CD14-positive monocyte (primary cell): ENCODE data around the gene ACOT7. TPM values are rescaled to one million over a fixed set of nuclear protein-coding genes. Genes with fewer than 3 reads are reported as not detected.
A peak's percentile ranks its signal among the peaks of the same experiment; 100 is the strongest.

ENCODE experiments used
- DNase-seq, 3 donors: peaks; one replicate each; pipeline ENCODE4 v3.0.0-alpha.2; 2011 to 2022
- H2AFZ ChIP-seq: 2 replicates; pipeline ENCODE4 v1.6.0; 2012; ENCODE audit warnings: mild to moderate bottlenecking, low read depth, low read length, inconsistent platforms; ENCODE audit not compliant: insufficient read depth, poor library complexity, severe bottlenecking
- H3K27ac ChIP-seq, 2 donors: 1 replicate in 1 of 2; 2 replicates in 1 of 2; pipeline ENCODE4 v1.5.1; 2012 to 2013; ENCODE audit warnings: low read length in 2 of 2, control low read depth in 1 of 2, inconsistent platforms in 1 of 2, low read depth in 1 of 2, mild to moderate bottlenecking in 1 of 2
- H3K27me3 ChIP-seq, 2 donors: one replicate each; pipeline versions ENCODE4 v1.6.0 to v1.6.1; 2011 to 2013; ENCODE audit warnings: low read length in 2 of 2; ENCODE audit not compliant: control insufficient read depth in 2 of 2, insufficient read depth in 2 of 2
- H3K36me3 ChIP-seq, 2 donors: replicated peaks in 1 of 2; 1 replicate in 1 of 2; 2 replicates in 1 of 2; pipeline versions ENCODE4 v1.5.1 to v1.6.1; 2012 to 2013; ENCODE audit warnings: low read length in 2 of 2, control low read depth in 1 of 2, inconsistent platforms in 1 of 2, mild to moderate bottlenecking in 1 of 2; ENCODE audit not compliant: insufficient read depth in 2 of 2, control insufficient read depth in 1 of 2
- H3K4me1 ChIP-seq, 2 donors: 1 replicate in 1 of 2; 2 replicates in 1 of 2; pipeline versions ENCODE4 v1.5.1 to v1.6.1; 2012 to 2013; ENCODE audit warnings: low read length in 2 of 2, control low read depth in 1 of 2, inconsistent platforms in 1 of 2, mild to moderate bottlenecking in 1 of 2, moderate library complexity in 1 of 2; ENCODE audit not compliant: insufficient read depth in 2 of 2, control insufficient read depth in 1 of 2
- H3K4me2 ChIP-seq: replicated peaks from 2 replicates; pipeline ENCODE3; 2012; ENCODE audit warnings: low read length, moderate library complexity, mild to moderate bottlenecking; ENCODE audit not compliant: poor library complexity, severe bottlenecking; ENCODE audit errors: extremely low read depth
- H3K4me3 ChIP-seq, 3 experiments: fragments of 200-600 bp in 1 of 3; sonication (generic) in 1 of 3; replicated peaks in 1 of 3; 1 replicate in 2 of 3; 2 replicates in 1 of 3; pipeline ENCODE4 v1.5.1; 2011 to 2013; ENCODE audit warnings: low read length in 3 of 3, mild to moderate bottlenecking in 3 of 3, control low read depth in 2 of 3, low read depth in 2 of 3, inconsistent platforms in 1 of 3, moderate library complexity in 1 of 3
- H3K79me2 ChIP-seq: 2 replicates; pipeline ENCODE4 v1.6.0; 2012; ENCODE audit warnings: mild to moderate bottlenecking, control low read depth, inconsistent platforms, low read length, moderate library complexity; ENCODE audit not compliant: insufficient read depth
- H3K9ac ChIP-seq: 2 replicates; pipeline ENCODE4 v1.6.0; 2017; ENCODE audit warnings: low read length, mild to moderate bottlenecking; ENCODE audit not compliant: insufficient read depth, poor library complexity, severe bottlenecking
- H3K9me3 ChIP-seq, 2 donors: replicated peaks in 1 of 2; 1 replicate in 1 of 2; 2 replicates in 1 of 2; pipeline versions ENCODE4 v1.5.1 to v1.6.1; 2012 to 2013; ENCODE audit warnings: low read length in 2 of 2, control low read depth in 1 of 2; ENCODE audit not compliant: control insufficient read depth in 1 of 2, insufficient read depth in 1 of 2
- H4K20me1 ChIP-seq: 2 replicates; pipeline ENCODE4 v1.6.0; 2012; ENCODE audit warnings: mild to moderate bottlenecking, low read length, control low read depth, moderate library complexity; ENCODE audit not compliant: insufficient read depth
- H3K27ac Mint-ChIP-seq, 7 donors: one replicate each; pipeline ENCODE4 v1.8.0; 2020; ENCODE audit warnings: mild to moderate bottlenecking in 7 of 7, mixed read lengths in 7 of 7, moderate library complexity in 6 of 7, inconsistent platforms in 2 of 7
- H3K27me3 Mint-ChIP-seq, 3 donors: one replicate each; pipeline ENCODE4 v1.8.0; 2021 to 2022; ENCODE audit warnings: low read depth in 3 of 3, mild to moderate bottlenecking in 3 of 3, mixed read lengths in 3 of 3, moderate library complexity in 3 of 3, inconsistent platforms in 1 of 3
- H3K36me3 Mint-ChIP-seq, 2 donors: one replicate each; pipeline ENCODE4 v1.8.0; 2020; ENCODE audit warnings: mixed read lengths in 2 of 2, inconsistent platforms in 1 of 2, mild to moderate bottlenecking in 1 of 2
- H3K4me1 Mint-ChIP-seq: one replicate; pipeline ENCODE4 v1.8.0; 2020; ENCODE audit warnings: mild to moderate bottlenecking, mixed read lengths
- H3K4me3 Mint-ChIP-seq, 2 donors: one replicate each; pipeline ENCODE4 v1.8.0; 2020; ENCODE audit warnings: mild to moderate bottlenecking in 2 of 2, mixed read lengths in 2 of 2, moderate library complexity in 1 of 2
- H3K9me3 Mint-ChIP-seq, 7 donors: one replicate each; pipeline ENCODE4 v1.8.0; 2020 to 2022; ENCODE audit warnings: mixed read lengths in 7 of 7, mild to moderate bottlenecking in 6 of 7, moderate library complexity in 6 of 7, inconsistent platforms in 2 of 7
- WGBS: methylation state at CpG from one replicate; pipeline ENCODE4 v1.1.5; 2013; ENCODE audit warnings: missing lambda C conversion rate; ENCODE audit not compliant: insufficient coverage; 5-methylcytosine and 5-hydroxymethylcytosine counted together
- intact Hi-C, 2 donors: fragments of 100-400 bp; cut with micrococcal nuclease; formaldehyde crosslinking; loops; one replicate each; pipeline versions ENCODE4 v1.15.0 to v1.15.1; 2023
- polyA plus RNA-seq, 3 donors: library from polyadenylated mRNA; depleted of rRNA in 1 of 3; unstranded in 2 of 3; stranded (reverse) in 1 of 3; fragments of 300-500 nt in 2 of 3; fragments of >200 nt in 1 of 3; fragmentation: Illumina TruSeq in 2 of 3; gene quantifications; 1 replicate in 2 of 3; 2 replicates in 1 of 3; pipeline ENCODE4 v1.2.3, GENCODE V29; 2012 to 2021
- TF ChIP-seq, protein P1 (sequence below): fragments of 200-600 bp; IDR thresholded peaks from one replicate; pipeline ENCODE4 v1.8.0; 2022; ENCODE audit warnings: antibody characterized with exemption, mild to moderate bottlenecking

Gene ACOT7
- polyA plus RNA-seq, 3 donors, result 0.63 to 4.3 (median 1.4) TPM

DNA sequence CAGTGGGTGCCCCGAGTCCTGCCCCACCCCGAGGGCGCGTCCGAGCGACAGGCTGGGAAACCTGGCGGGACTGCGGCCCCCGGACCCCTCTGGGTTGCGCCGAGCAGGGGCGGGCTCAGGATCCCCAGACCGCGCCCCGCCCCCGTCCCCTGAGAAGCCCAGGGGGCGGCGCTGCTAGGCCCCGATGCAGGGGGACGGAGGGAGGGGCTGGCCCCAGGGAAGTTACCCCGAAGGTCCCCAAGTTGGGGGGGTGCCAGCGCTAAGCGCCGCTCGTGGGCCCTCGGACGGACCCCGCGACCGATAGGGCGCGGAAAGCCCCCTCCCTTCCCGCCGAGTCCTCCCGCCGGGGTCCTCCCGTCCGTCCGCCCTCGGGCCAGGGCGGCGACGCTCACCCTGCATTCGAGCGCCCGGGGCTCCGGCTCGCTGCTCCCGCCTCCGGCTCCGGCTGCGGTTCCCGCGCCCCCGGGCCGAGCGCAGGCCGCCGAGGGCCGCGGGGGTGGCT lies 133.1 kb downstream of the ACOT7 start:
- Mint-ChIP-seq H3K27ac (no peak overlapping the region), H3K27me3 (peaks cover 28 to 58% (median 35%) of the 10 kb centered on the region in 3 donors), H3K9me3 (peaks cover 0 to 1% (median 0%) of the 10 kb centered on the region in 7 donors), H3K36me3 (peaks cover 0 to 4% of the 10 kb centered on the region in 2 donors), H3K4me3 (no peak overlapping the region), H3K4me1 (peaks cover 11% of the 10 kb centered on the region)
- H3K79me2 ChIP-seq, result no peaks in the 10 kb centered on the region
- H3K9ac ChIP-seq, result no peak overlapping the region
- H3K27ac ChIP-seq, result no peak overlapping the region
- peaks cover 8 to 36% of the 10 kb centered on the region in 2 donors for H3K27me3 ChIP-seq
- peak overlapping the region; percentile 67 for H2AFZ ChIP-seq
- under 1% methylated on average over 61 of the region's 61 CpGs for whole genome bisulfite sequencing
- H3K4me1 ChIP-seq, result peaks cover 11 to 18% of the 10 kb centered on the region in 2 donors
- TF ChIP-seq, protein P1, sequence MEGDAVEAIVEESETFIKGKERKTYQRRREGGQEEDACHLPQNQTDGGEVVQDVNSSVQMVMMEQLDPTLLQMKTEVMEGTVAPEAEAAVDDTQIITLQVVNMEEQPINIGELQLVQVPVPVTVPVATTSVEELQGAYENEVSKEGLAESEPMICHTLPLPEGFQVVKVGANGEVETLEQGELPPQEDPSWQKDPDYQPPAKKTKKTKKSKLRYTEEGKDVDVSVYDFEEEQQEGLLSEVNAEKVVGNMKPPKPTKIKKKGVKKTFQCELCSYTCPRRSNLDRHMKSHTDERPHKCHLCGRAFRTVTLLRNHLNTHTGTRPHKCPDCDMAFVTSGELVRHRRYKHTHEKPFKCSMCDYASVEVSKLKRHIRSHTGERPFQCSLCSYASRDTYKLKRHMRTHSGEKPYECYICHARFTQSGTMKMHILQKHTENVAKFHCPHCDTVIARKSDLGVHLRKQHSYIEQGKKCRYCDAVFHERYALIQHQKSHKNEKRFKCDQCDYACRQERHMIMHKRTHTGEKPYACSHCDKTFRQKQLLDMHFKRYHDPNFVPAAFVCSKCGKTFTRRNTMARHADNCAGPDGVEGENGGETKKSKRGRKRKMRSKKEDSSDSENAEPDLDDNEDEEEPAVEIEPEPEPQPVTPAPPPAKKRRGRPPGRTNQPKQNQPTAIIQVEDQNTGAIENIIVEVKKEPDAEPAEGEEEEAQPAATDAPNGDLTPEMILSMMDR, result no peak
- DNase-seq, result no peak
- H3K36me3 ChIP-seq, result no peaks in the 10 kb centered on the region
- H3K4me3 ChIP-seq, result peak overlapping the region; percentile 35 to 72 (median 37)
- peak overlapping the region; percentile 92 for H3K4me2 ChIP-seq
- no peaks in the 10 kb centered on the region for H3K9me3 ChIP-seq
- no peaks in the 10 kb centered on the region for H4K20me1 ChIP-seq
- intact Hi-C loops, result no loop called here

DNA sequence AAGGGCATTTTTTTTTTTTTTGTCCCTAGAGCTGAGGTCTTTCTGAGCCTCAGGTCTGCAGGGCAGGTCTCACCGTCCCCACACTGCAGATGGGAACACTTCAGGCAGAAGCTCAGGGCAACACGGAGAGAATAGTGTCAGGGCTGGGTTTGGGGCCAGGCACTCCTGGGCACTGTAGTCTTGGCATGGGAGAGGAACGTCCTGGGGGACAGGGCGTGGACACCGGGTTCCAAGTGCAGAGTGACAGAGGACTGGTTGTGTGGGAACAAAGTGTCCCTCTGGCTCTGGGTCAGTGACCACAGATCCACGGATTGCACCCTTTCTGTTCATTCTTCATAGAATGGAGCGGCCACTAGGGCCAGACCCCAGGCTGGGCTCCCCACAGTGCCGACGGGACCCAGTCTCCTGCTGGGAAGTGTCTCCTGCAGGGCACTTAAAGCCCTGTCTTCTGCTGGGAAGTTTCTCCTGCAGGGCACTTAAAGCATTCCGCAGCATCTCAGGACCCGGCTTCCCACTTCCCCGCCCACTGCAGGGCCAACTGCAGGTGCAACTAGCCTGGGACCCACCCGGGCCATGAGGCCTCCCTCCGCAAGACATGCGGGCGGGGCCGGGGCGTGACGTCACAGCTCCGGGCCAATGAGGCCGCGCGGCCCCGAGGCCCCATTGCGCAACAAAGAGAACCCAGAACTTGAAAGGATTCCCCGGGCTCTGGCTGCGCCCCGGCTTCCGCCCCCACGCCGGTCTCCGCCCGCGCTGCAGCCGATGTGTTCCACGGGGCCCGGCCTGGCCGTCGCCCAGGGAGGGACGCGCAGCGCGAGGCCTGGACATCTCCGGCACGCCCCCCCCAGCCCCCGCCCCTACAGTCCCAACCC lies 133.8 kb downstream of the ACOT7 start:
- peaks cover 11% of the 10 kb centered on the region for H3K4me1 Mint-ChIP-seq
- peaks cover 0 to 1% (median 0%) of the 10 kb centered on the region in 7 donors for H3K9me3 Mint-ChIP-seq
- peaks cover 0 to 4% of the 10 kb centered on the region in 2 donors for H3K36me3 Mint-ChIP-seq
- WGBS, result 13% methylated on average over 32 of the region's 46 CpGs
- H3K4me3 ChIP-seq, result peak overlapping the region in 1 of 3 experiments; percentile 72
- H3K79me2 ChIP-seq, result no peaks in the 10 kb centered on the region
- H3K36me3 ChIP-seq, result no peaks in the 10 kb centered on the region
- intact Hi-C loops, result no loop called here
- H3K4me1 ChIP-seq, result peaks cover 11 to 18% of the 10 kb centered on the region in 2 donors
- H3K27ac Mint-ChIP-seq, result peak overlapping the region in 1 of 7 donors; percentile 48
- TF ChIP-seq, protein P1, result no peak
- H3K9me3 ChIP-seq, result no peaks in the 10 kb centered on the region
- H2AFZ ChIP-seq, result peak overlapping the region; percentile 67
- peak; percentile 83 to 90 (median 87) for DNase-seq
- peaks cover 8 to 36% of the 10 kb centered on the region in 2 donors for H3K27me3 ChIP-seq
- peaks cover 31 to 58% (median 35%) of the 10 kb centered on the region in 3 donors for H3K27me3 Mint-ChIP-seq
- peak overlapping the region; percentile 41 to 64 for H3K4me3 Mint-ChIP-seq
- no peak overlapping the region for H3K27ac ChIP-seq
- peak overlapping the region; percentile 92 for H3K4me2 ChIP-seq
- no peak overlapping the region for H3K9ac ChIP-seq
- no peaks in the 10 kb centered on the region for H4K20me1 ChIP-seq
